Loucy (cell line): ENCODE results near the gene ZNF775.

Experiments used
- CTCF ChIP-seq: fragments of 200-600 bp; sonication (generic); conservative IDR thresholded peaks from 2 replicates; pipeline ENCODE4 v1.5.1; 2014; ENCODE audit warnings: mild to moderate bottlenecking, antibody characterized with exemption, low read length
- EZH2phosphoT487 ChIP-seq: fragments of 200-600 bp; IDR thresholded peaks from 2 replicates; pipeline ENCODE4 v1.6.1; 2018; ENCODE audit warnings: antibody characterized with exemption, mild to moderate bottlenecking, moderate library complexity, borderline replicate concordance

- TF ChIP-seq CTCF (no peak), EZH2phosphoT487 (no peak)
Measured at GRCh38 chr7:150435390-150436073, 56.4 kb downstream of the ZNF775 start.
